ENCODE data around the gene F2RL3.

DNA sequence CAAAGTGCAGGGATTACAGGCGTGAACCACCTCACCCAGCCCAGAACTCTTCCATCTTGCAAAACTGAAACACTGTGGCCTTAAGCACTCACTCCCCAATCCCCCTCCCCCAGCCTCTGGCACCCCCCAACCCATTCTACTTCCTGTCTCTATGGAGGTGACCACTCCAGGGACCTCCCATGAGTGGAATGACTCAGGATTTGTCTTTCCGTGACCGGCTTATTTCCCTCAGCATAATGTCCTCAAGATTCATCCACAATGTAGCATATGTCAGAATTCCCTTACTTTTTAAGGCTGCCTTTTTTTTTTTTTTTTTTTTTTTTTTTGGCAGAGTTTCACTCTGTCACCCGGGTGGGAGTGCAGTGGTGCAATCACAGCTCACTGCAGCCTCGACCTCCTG lies 3.6 kb upstream of the F2RL3 start:
- TF ChIP-seq POLR2A (IDR thresholded peaks at IDR 0.05) = no peak
- TF ChIP-seq, protein P1, sequence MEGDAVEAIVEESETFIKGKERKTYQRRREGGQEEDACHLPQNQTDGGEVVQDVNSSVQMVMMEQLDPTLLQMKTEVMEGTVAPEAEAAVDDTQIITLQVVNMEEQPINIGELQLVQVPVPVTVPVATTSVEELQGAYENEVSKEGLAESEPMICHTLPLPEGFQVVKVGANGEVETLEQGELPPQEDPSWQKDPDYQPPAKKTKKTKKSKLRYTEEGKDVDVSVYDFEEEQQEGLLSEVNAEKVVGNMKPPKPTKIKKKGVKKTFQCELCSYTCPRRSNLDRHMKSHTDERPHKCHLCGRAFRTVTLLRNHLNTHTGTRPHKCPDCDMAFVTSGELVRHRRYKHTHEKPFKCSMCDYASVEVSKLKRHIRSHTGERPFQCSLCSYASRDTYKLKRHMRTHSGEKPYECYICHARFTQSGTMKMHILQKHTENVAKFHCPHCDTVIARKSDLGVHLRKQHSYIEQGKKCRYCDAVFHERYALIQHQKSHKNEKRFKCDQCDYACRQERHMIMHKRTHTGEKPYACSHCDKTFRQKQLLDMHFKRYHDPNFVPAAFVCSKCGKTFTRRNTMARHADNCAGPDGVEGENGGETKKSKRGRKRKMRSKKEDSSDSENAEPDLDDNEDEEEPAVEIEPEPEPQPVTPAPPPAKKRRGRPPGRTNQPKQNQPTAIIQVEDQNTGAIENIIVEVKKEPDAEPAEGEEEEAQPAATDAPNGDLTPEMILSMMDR (IDR thresholded peaks at IDR 0.05 in 4 of 5, conservative IDR thresholded peaks at IDR 0.05 in 1 of 5) = no peak
